Spleen (tissue), 7 donors: ENCODE measurements around the gene MYO1F.

Experiments used
- CTCF ChIP-seq, 11 experiments: fragments of 200-600 bp in 7 of 11; fragments of 450-650 bp in 4 of 11; sonication (generic) in 4 of 11; IDR thresholded peaks in 8 of 11; conservative IDR thresholded peaks in 3 of 11; 1 replicate in 7 of 11; 2 replicates in 4 of 11; pipeline versions ENCODE4 v1.4.0 to v1.8.0; 2016 to 2021; ENCODE audit warnings: antibody characterized with exemption in 11 of 11, inconsistent platforms in 4 of 11, mild to moderate bottlenecking in 1 of 11
- POLR2A ChIP-seq, 3 donors: fragments of 450-650 bp; IDR thresholded peaks; one replicate each; pipeline ENCODE4 v1.5.1; 2017; ENCODE audit warnings: antibody characterized with exemption in 3 of 3, mild to moderate bottlenecking in 1 of 3
- donor health status: DM: no; HTN: no; CAD: no; lungs with moderate emphysema.
- donor health status: DM: no; HTN: no; CAD: no.
- donor health status: DM: no; HTN: no; CAD: no.

- TF ChIP-seq POLR2A (IDR thresholded peaks at IDR 0.05) (no peak), CTCF (IDR thresholded peaks at IDR 0.05 in 8 of 11, conservative IDR thresholded peaks at IDR 0.05 in 3 of 11) (no peak)
Measured at GRCh38 chr19:8517551-8518442, 59.4 kb downstream of the MYO1F start.
